HG03095 (cell line): ENCODE results near the gene EIF3B.
"Not testable (repeated sequence)": the region's sequence is repeated elsewhere in the genome, so short reads cannot be mapped to it uniquely, and the experiment has no call there.

Source experiments
- ATAC-seq: cut with Tn5 transposase; IDR thresholded peaks from one replicate; pipeline ENCODE4 v1.9.1; 2021; ENCODE audit warnings: moderate library complexity; ENCODE audit not compliant: unreplicated experiment

Gene EIF3B

GRCh38 chr7:2354186-2354938, at the start of gene EIF3B:
EIF3B (plus strand) TSS chr7:2354827; CDS start chr7:2354922, 95 bp downstream.
- ATAC-seq = peak; percentile 76

DNA sequence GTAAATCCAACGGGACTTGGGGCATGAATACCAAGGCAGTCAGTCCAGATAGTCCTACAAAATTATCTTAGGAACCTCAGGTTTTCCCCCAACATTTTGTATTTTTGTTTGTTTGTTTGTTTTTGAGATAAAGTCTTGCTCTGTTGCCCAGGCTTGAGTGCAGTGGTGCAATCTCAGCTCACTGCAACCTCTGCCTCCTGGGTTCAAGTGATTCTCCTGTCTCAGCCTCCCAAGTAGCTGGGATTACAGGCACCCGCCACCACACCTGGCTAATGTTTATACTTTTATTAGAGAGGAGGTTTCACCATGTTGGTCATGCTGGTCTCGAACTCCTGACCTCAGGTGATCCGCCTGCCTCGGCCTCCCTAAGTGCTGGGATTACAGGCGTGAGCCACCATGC, 49.4 kb upstream of the EIF3B start:
- not testable (repeated sequence) for ATAC-seq

DNA sequence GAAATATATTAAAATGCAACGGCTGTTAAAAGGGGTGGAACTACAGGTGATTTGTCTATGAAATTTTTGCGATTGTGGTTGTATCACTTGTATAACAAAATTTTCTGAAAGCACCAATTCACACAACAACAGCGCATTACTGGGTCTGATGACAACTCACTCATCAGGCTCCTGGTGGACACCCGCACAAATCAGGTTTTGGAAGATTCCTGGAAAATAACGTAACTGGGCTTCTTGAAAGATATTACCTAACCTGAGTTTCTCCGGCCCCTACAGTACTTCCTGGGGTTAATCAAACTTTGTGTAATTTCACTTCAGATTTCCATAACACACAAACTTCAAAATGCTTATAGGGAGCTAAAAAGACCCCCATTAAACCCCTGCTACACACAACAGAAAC, 47.9 kb upstream of the EIF3B start:
- ATAC-seq = no peak

GRCh38 chr7:2307690-2308107, 46.9 kb upstream of the EIF3B start:
- peak; percentile 53 for ATAC-seq

GRCh38 chr7:2309889-2310331, 44.7 kb upstream of the EIF3B start:
- ATAC-seq = no peak

GRCh38 chr7:2312267-2312929, 42.2 kb upstream of the EIF3B start:
- no peak for ATAC-seq

DNA sequence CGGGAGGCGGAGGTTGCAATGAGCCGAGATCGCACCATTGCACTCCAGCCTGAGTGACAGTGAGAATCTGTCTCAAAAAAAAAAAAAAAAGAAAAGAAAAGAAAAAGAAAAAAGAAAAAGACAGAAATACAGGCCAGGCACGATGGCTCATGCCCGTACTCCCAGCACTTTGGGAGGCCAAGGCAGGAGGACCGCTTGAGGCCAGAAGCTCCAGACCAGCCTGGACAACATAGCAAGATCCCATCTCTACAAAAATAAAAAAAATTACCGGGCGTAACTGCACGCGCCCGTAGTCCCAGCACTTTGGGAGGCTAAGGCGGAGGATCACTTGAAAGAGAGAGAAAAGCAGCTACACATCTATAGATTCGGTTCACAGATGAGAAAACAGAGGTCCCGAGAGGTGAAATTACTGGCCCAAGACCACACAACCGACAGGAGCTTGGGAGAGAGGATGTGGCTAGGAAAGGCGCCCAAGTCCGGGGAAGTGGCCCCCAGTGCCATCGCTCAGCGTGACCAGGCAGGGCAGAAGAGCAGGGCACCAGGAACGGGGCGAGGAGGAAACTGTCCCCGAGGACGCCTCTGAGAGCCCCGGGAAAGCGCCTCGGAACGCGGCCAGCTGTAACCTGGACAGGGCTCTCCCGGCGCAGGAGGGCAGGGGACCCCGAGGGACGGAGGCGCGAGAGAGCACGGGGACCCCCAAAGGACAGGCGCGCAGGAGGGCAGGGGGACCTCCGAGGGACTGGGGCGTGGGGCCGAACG, 41.0 kb upstream of the EIF3B start:
- peak; percentile 10 for ATAC-seq

DNA sequence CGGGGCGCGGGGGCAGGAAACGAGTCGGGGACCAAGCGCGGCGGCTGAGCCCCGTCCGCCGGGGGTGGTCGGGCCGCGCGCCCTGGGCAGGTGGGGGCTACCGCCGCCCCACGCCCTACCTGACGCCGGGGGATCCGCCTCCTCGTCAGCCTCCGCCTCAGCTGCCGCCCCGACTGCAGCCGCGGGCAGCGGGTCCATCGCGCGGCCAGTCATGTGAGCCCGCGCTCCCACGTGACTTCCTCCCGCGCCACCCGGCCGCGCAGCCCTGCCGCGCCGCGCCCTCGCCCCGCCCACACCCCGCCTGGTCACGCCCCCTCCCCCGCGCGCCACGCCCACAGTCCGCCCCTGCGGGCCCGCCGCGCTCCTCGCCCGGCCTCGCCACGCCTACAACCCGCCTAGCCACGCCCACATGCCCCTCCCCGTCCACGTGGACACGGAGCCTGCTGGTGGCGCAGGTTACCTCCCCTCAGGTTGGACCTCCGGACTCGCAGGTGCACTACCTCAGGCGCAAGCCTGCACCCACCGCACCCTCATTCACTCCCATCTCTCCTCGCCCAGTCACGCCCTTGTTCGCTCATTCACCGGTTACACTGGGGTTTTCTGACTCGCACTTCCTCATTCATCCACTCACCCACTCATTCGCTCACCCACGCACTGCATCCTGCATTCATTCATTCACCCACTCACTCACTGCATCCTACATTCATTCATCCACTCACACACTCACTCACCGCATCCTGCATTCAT, 40.2 kb upstream of the EIF3B start, which contains the start of gene SNX8:
SNX8 (minus strand) TSS at position 233 of the 747 bp plus-strand sequence; CDS start at position 213, 20 bp downstream.
- ATAC-seq = peak; percentile 57

GRCh38 chr7:2314956-2315530, 39.6 kb upstream of the EIF3B start:
- not testable (repeated sequence) for ATAC-seq

DNA sequence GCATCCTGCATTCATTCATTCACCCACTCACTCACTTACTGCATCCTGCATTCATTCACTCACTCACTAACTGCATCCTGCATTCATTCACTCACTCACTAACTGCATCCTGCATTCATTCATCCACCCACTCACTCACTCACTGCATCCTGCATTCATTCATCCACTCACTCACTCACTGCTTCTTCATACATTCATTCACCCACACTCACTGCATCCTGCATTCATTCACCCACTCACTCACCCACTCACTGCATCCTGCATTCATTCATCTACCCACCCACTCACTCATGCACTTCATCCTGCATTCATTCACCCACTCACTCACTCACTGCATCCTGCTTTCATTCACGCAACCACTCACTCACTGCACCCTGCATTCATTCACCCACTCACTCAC, 38.8 kb upstream of the EIF3B start:
- ATAC-seq = no peak

DNA sequence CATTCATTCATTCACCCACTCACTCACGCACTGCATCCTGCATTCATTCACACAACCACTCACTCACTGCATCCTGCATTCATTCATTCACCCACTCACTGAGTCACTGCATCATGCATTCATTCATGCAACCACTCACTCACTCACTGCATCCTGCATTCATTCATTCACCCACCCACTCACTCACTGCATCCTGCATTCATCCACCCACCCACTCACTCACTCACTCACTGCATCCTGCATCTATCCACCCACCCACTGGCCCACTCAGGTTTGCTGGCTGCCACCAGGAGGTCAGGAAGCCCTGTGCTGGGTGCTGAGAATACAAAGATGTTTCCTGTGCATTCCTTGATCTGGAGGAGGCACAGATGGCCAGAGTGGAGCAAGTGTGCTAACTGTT, 38.0 kb upstream of the EIF3B start:
- ATAC-seq = no peak

GRCh38 chr7:2317556-2318293, 36.9 kb upstream of the EIF3B start:
- ATAC-seq = no peak

DNA sequence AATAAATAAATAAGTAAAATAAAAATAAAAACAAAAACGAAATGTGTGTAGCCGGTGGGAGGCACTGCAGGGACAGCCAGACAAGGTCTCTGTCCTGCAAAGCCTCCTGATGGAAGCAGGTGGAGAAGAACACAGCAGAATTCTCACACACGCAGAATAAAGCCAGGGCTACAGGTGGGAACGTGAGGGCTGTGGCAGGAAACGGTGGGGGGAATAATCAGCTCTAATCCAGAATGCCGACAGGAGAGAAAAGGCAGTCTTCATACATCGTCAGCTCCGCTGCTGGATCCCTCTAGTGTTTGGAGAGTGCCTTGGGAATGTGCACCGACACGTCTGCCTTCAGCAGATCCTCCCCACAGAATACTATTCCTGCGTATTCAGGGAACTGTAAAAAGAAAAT, 33.6 kb upstream of the EIF3B start:
- no peak for ATAC-seq

- no peak for ATAC-seq
These were observed 29.5 kb upstream of the EIF3B start for GRCh38 chr7:2325162-2325561.

GRCh38 chr7:2326951-2327350, 27.7 kb upstream of the EIF3B start:
- no peak for ATAC-seq

DNA sequence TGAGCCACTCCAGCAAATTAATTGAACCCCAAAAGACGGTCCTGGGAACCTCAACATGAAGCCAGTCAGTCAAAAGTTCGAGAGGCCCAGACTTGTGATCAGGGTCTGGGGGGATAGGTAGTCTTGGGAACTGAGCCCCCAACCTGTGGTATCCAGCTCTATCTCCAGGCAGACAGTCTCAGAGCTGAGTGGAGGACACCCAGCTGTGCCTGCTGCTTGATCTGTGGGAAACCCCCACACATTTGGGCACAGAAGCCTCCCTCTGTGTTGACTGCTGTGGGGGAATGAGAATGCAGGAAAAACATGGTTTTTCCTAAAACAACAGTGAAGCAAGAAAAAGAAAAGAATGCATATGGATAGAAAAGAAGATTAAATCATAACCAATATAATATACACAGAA, 24.1 kb upstream of the EIF3B start:
- ATAC-seq = no peak

DNA sequence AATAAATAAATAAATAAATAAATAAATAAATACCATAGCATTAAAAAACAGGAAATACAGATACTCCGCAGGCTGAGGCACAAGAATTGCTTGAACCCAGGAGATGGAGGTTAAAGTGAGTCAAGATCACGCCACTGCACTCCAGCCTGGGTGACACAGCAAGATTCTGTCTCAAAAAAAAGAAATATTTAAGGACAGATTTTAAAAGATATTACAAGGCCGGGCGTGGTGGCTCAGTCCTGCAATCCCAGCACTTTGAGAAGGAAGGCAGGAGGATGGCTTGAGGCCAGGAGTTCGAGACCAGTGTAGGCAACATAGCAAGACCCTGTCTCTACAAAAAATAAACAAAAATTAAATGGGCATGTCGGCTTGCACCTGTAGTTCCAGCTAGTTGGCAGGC, 22.9 kb upstream of the EIF3B start:
- no peak for ATAC-seq

- ATAC-seq = not testable (repeated sequence)
These were observed 21.9 kb upstream of the EIF3B start for GRCh38 chr7:2332606-2333231.

DNA sequence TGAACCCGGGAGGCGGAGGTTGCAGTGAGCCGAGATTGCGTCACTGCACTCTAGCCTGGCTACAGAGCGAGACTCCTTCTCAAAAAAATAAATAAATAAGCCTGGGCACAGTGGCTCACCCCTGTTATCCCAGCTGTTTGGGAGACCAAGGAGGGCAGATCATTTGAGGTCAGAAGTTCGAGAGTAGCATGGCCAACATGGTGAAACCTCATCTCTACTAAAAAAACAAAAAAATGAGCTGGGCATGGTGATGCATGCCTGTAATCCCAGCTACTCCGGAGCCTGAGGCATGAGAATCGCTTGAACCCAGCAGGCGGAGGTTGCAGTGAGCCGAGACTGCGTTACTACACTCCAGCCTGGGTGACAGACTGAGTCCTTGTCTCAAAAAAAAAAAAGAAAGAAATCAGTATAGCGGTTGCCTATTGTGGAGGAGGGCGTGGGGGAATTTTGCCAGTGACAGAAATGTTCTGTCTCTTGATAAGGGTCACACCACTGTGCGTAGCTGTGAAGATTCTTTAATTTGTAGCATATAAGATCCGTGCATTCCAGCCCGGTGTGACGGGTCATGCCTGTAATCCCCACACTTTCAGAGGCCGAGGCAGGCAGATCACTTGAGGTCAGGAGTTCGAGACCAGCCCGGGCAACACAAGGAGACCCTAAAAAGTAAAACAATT, 17.9 kb upstream of the EIF3B start:
- ATAC-seq = no peak
